Keratinocyte (primary cell): ENCODE data around the gene RNF5.

Experiments
- CTCF ChIP-seq, 3 experiments: IDR thresholded peaks in 1 of 3; conservative IDR thresholded peaks in 1 of 3; optimal IDR thresholded peaks in 1 of 3; 2 replicates in 2 of 3; 3 replicates in 1 of 3; pipeline versions ENCODE3 to v1.5.1; 2011; ENCODE audit warnings: low read length in 3 of 3, mild to moderate bottlenecking in 3 of 3, moderate library complexity in 2 of 3, control low read depth in 1 of 3, inconsistent platforms in 1 of 3; ENCODE audit not compliant: insufficient read depth in 2 of 3; ENCODE audit errors: extremely low read depth in 1 of 3
- EZH2 ChIP-seq: IDR thresholded peaks from one replicate; pipeline ENCODE4 v1.6.1; 2012; ENCODE audit warnings: inconsistent platforms, mild to moderate bottlenecking, low read length, moderate library complexity

- TF ChIP-seq CTCF (optimal IDR thresholded peaks at IDR 0.05 in 1 of 3, IDR thresholded peaks at IDR 0.05 in 1 of 3, conservative IDR thresholded peaks at IDR 0.05 in 1 of 3; ENCODE audit: extremely low read depth in 1 of 3, insufficient read depth in 2 of 3, low read length in 3 of 3) (no peak), EZH2 (no peak)
Observed at GRCh38 chr6:32149092-32149755, 29.0 kb upstream of the RNF5 start.
